ENCODE data around the gene CCDC77.

CCDC77 gene

GRCh38 chr12:452667-453210 lies 51.3 kb downstream of the CCDC77 start:
- no peak for DNase-seq (ENCODE audit: low spot score)

GRCh38 chr12:454833-455232 lies 53.4 kb downstream of the CCDC77 start:
- no peak for DNase-seq (ENCODE audit: low spot score)

GRCh38 chr12:455821-456220 lies 54.4 kb downstream of the CCDC77 start:
- no peak for DNase-seq (ENCODE audit: low spot score)

GRCh38 chr12:457676-458075 lies 56.2 kb downstream of the CCDC77 start:
- DNase-seq (ENCODE audit: low spot score), result no peak

GRCh38 chr12:459050-459429 lies 57.6 kb downstream of the CCDC77 start:
- DNase-seq (ENCODE audit: low spot score), result no peak

- peak; percentile 98 for DNase-seq (ENCODE audit: low spot score)
Observed at GRCh38 chr12:459430-460258, 58.2 kb downstream of the CCDC77 start, which contains the start of gene B4GALNT3. B4GALNT3 (plus strand) TSS chr12:459939; CDS start chr12:460377, 438 bp downstream.

- DNase-seq (ENCODE audit: low spot score), result peak; percentile 59
Observed at GRCh38 chr12:460261-461230, 59.1 kb downstream of the CCDC77 start.

- DNase-seq (ENCODE audit: low spot score), result no peak
Observed at GRCh38 chr12:461425-461824, 60.0 kb downstream of the CCDC77 start.

- DNase-seq (ENCODE audit: low spot score), result no peak
Observed at GRCh38 chr12:462936-463705, 61.7 kb downstream of the CCDC77 start.

- DNase-seq (ENCODE audit: low spot score), result peak; percentile 37
Observed at GRCh38 chr12:464484-465267, 63.2 kb downstream of the CCDC77 start.

- no peak for DNase-seq (ENCODE audit: low spot score)
Observed at GRCh38 chr12:466039-466438, 64.6 kb downstream of the CCDC77 start.

GRCh38 chr12:466762-467161 lies 65.3 kb downstream of the CCDC77 start:
- no peak for DNase-seq (ENCODE audit: low spot score)

GRCh38 chr12:467591-467990 lies 66.1 kb downstream of the CCDC77 start:
- DNase-seq (ENCODE audit: low spot score), result no peak

- DNase-seq (ENCODE audit: low spot score), result no peak
Observed at GRCh38 chr12:468671-469389, 67.4 kb downstream of the CCDC77 start.

GRCh38 chr12:470133-470532 lies 68.7 kb downstream of the CCDC77 start:
- DNase-seq (ENCODE audit: low spot score), result no peak

GRCh38 chr12:473198-473597 lies 71.8 kb downstream of the CCDC77 start:
- no peak for DNase-seq (ENCODE audit: low spot score)

- peak; percentile 50 for DNase-seq (ENCODE audit: low spot score)
Observed at GRCh38 chr12:473863-474577, 72.6 kb downstream of the CCDC77 start.

GRCh38 chr12:475286-475685 lies 73.8 kb downstream of the CCDC77 start:
- no peak for DNase-seq (ENCODE audit: low spot score)

- no peak for DNase-seq (ENCODE audit: low spot score)
Observed at GRCh38 chr12:479161-479560, 77.7 kb downstream of the CCDC77 start.

Data from iPS-NIHi11 (cell line).